NCI-H2107 treated with DMSO at 0.1 percent for 48 hours (cell line): Measurements from ENCODE around the gene FIS1.

Source experiments
- DNase-seq: peaks from one replicate; lab custom pipeline; 2025; ENCODE audit not compliant: unreplicated experiment; lab: John Stamatoyannopoulos, UW

FIS1 gene

GRCh38 chr7:101234636-101235035 lies 10.2 kb downstream of the FIS1 start:
- peak; percentile 28 for DNase-seq

DNA sequence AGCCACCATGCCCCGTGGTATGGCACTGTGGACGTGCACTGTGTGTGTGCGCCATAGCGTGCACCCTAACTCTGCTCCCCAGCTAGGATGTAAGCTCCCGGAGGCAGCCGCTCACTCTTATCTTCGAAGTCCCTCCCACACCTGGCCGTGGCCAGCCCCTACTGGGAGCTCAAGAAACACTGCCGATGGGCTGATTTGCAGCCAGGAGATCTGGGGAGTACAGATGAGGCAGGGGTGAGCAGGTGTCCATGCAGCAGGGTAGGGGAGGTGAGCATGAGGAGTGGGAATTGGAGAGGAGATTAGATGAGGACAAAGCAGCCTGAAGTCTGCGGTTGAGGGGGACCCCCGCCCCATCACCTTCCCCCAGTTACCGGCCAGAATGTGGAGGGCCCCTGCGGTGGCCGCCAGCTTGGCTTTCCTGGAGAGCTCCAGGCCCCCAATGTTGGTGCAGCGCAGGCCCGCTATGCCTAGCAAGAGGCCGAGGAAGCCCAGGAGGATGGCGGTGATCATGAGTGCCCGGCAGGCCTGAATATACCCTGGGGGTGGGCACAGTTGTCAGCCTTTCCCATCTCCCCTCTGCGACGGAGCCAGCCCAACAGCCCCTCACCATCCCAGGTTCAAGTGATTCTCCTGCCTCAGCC lies 10.9 kb downstream of the FIS1 start:
- DNase-seq = no peak

- DNase-seq = peak; percentile 27
Measured at GRCh38 chr7:101232141-101232850, 12.6 kb downstream of the FIS1 start.

DNA sequence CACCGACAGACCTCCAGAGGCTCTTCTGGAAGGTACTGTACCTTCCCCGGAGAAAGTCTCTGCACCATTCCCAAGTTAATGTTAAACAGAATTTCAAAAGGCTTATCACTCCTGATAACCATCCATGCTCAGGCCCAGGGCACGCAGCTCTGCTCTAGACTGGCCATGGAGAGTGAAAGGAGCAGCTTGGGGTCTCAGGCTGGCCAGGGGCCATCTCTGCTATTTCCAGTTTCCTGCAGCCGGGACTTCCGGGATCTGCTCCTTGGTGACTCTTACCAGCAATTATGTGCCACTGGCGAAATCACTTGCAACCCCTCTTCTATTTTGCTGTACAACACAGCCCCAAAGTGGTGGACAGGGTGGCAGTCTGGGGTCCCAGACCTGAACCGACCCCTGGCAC lies 13.2 kb downstream of the FIS1 start:
- no peak for DNase-seq

- no peak for DNase-seq
Measured at GRCh38 chr7:101226721-101227120, 18.2 kb downstream of the FIS1 start.

- DNase-seq = no peak
Measured at GRCh38 chr7:101225650-101226049, 19.2 kb downstream of the FIS1 start.

DNA sequence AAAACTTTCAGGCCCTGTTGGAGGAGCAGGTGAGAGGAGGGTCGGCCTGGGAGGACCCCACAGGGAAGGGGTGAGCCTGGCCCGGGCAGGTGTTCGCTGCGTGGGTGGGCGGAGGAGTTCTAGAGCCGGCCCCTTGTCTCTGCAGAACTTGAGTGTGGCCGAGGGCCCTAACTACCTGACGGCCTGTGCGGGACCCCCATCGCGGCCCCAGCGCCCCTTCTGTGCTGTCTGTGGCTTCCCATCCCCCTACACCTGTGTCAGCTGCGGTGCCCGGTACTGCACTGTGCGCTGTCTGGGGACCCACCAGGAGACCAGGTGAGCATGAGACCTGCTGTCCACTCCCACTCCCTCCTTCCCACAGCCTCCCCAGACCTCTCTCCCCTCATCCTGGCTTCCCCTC lies 21.4 kb downstream of the FIS1 start:
- no peak for DNase-seq

GRCh38 chr7:101222275-101222830 lies 22.5 kb downstream of the FIS1 start:
- DNase-seq = no peak

- DNase-seq = no peak
Measured at GRCh38 chr7:101220295-101220694, 24.6 kb downstream of the FIS1 start.

DNA sequence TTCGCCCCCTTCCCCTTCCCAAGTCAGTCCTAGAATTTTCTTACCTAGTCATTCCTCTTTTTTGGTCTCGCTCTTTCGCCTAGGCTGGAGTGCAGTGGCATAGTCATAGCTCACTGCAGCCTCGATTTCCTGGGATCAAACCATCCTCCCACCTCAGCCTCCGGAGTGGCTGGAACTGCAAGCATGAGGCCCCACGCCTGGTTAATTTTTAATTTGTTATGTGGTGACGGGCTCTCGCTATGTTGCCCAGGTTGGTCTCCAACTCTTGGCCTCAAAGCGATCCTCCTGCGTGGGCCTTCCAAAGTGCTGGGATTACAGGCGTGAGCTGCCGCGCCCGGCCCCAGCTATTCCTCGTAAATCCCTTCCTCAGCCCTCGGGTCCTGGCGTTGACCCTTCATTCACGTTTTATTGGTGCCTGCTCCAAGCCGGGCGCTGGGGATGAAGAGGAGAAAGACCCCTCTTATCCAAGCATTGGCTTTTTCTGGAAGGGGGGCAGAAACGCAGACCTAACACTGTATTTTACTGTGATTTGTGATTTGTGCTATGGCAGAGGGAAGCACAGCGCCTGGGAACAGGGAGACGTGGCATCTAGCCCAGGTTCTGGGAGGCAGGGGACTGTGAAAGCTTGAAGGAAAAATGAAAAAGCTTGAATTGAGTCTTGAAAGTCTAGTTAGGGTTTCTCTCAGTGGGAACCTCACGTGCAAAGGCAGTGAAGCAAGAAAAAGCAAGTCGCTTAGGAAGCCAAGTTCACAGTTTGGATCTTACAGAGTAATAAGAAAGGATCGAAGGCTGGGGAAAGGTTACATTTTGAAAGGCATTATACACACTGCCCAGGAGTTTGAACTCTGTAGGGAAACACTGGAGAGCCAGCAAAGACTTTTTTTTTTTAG lies 26.4 kb downstream of the FIS1 start:
- DNase-seq = no peak

DNA sequence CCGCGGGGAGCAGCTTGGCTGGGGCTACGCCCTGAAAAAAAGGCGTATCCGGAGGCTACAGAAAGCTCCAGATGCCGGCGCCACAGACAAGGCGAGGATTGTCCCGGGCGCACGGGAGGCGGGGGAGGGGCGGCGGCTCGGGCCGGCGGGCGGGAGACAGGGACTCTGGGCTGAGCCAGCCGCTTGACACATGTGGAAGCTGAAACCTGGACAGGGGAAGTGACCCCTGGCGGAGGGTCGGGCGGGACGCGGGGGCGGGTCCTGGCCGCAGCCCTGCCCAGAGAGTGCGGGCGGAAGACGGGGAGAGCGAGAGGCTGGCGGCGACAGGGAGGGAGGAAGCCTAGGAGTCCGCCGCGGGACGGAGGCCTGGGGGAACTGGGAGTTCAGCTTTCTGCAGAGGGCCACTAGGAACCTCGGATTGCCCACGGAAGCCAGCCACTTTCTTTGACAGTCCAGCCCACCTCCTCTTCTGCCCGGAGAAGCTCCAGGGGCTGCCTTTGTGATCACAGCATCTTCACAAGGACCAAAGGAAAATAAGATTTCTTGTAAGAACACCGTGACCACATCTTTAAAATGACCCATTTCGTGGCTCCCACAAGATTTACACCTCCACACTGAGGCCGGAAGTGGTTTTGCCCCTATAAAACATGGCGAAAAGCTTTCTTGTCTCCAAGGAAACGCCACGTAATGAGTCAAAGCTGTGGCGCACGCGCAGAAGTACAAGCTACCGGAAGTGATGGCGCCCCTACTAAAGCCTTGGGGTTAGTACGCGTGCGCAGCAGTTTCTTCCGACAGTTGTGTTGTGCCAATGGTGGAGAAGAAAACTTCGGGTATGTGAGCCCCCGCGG lies 27.3 kb downstream of the FIS1 start, which contains the start of the genes PLOD3 and ZNHIT1:
PLOD3 (minus strand) TSS at position 194 of the 848 bp plus-strand sequence. CDS start 307 bp downstream, outside the sequence.
ZNHIT1 (plus strand) TSS at position 778 of the 848 bp plus-strand sequence; CDS start at position 809, 31 bp downstream.
- peak; percentile 98 for DNase-seq

DNA sequence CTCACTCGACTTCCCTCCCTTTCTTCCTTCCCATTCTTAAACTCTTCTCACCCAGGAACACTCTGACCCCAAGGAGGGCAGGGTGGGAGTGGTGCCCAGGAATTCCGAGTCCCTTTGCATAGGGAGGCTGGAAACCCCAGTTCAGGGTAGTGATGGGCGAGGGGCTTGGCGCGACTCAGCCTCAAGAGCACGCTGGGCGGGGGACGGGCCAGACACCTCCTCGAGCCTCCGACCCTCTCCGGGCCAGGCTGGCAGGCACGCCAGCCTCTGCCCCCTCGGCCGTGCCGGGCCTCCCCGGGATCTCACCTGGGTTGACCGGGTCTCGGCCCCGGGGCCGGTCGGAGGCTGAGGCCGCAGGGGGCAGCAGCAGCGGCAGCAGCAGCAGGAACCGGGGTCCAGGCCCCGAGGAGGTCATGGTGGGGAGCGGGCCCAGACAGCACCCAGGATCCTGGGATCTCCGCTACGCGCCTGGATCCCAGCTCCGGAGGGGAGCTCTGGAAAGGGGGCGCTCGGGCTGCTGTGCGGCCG lies 28.0 kb downstream of the FIS1 start:
- peak; percentile 1 for DNase-seq

DNA sequence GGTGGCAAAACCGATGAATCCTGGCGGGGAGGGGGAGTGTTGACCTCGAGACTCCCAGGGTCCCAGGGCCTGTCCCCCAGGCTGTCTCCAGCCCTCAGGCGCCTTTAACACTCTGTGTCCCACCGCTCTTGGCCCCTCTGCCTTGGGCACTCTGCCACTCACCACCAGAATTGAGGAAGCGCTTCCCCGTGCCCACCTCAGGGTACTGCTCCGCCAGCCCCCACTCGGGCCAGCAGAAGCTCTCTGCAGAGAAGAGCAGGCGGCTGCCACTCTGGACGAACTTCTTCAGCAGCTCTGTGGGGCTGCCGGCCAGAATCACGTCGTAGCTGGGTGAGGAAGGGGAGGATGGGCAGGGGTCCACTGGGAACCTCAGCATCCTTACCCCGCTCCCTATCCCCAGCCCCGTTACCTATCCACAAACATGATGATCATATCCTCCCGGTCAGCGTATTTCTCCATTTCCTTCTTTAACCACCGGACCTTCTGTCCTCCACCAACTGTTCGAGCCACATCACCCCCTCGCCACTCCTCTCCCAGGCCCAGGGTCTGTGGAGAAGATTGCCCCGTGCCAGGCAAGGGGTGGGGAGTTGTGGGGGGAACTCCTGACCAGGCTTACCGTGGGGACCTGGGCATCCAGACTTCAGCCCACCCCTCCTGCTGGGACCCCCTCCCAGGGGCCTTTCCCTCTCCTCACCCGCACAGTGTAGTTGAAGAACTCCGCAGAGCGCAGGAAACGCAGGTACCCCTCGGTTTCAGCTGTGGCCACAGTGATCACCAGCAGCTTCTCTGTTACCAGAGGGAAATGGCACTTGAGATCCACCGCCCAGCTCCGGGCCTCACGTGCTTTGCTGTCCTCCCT lies 28.7 kb downstream of the FIS1 start:
- DNase-seq = no peak

DNA sequence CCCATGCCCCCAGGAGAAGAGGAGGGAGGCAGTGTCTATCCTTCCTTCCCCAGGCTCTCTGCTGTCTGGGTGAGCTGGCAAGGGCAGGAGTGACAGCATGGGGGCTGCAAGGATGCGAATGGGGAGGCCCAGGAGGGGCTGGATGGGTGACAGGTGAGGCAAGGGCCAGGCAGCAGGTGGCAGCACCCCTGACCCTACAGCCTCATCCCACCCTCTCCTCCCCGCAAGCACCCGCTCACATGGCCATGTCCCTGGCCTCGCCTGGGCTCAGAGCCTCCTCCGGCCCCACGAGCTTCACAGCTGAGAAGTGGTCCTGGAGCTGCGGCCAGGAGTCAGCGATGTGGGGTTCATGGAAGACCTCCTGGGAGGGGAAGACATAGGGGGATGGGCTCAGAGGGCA lies 32.9 kb downstream of the FIS1 start:
- DNase-seq = no peak

DNA sequence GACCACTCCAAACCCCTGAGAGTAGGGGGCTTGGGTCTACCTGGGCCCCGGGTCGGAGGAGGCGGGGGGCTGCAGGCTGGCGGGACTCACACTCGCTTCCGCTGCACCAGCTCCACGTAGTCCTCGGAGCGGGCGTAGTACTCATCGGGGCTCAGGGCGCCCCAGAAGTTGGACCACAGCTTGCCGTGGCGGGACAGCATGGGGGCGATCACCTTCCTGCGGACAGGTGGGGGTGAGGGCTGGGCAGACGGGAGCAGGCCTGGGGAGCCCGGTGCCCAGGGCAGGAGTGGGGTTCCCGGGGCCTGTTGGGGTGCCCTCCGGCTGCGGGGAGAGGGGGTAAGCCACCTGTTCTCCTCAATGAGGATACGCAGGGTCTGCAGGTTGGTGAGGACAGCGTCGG lies 33.4 kb downstream of the FIS1 start:
- no peak for DNase-seq

- no peak for DNase-seq
Measured at GRCh38 chr7:101210143-101210542, 34.7 kb downstream of the FIS1 start.

GRCh38 chr7:101208794-101209193 lies 36.1 kb downstream of the FIS1 start:
- DNase-seq = no peak

- no peak for DNase-seq
Measured at GRCh38 chr7:101207459-101207858, 37.4 kb downstream of the FIS1 start.

DNA sequence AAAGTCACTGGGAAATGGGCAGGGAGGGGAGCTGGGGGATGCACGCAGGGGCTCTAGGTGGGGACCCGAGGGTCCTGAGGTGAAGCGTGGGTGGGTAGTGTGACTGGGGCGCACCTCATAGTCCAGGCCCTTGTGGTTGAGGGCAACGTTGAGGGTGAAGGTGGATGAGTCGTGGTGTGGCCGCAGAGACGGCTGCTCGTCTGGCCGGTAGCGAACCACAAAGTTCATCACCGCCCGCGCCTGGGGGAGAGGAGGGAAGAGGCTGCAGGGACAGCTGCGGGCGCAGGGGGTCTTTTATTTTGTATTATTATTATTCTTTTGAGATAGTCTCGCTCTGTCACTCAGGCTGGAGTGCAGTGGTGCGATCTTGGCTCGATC lies 38.2 kb downstream of the FIS1 start:
- no peak for DNase-seq
